AML-193 (cell line): ENCODE data around the gene SEMA3G.
A peak's percentile ranks its signal among the peaks of the same experiment; 100 is the strongest.

Experiments
- DNase-seq, 2 experiments: peaks; one replicate each; lab custom pipeline; 2025; lab: John Stamatoyannopoulos, UW

The SEMA3G gene

GRCh38 chr3:52394751-52395502, 50.0 kb downstream of the SEMA3G start:
- DNase-seq: no peak

- no peak for DNase-seq
Observed at GRCh38 chr3:52393959-52394670, 50.8 kb downstream of the SEMA3G start.

GRCh38 chr3:52393131-52393807, 51.6 kb downstream of the SEMA3G start:
- DNase-seq: no peak

- DNase-seq: no peak
Observed at GRCh38 chr3:52392216-52392930, 52.5 kb downstream of the SEMA3G start.

- no peak for DNase-seq
Observed at GRCh38 chr3:52391096-52391495, 53.8 kb downstream of the SEMA3G start.

GRCh38 chr3:52388933-52389332, 56.0 kb downstream of the SEMA3G start:
- DNase-seq: peak in 1 of 2 experiments; percentile 26

GRCh38 chr3:52388348-52388821, 56.5 kb downstream of the SEMA3G start:
- no peak for DNase-seq

- DNase-seq: no peak
Observed at GRCh38 chr3:52387481-52387880, 57.4 kb downstream of the SEMA3G start.

- DNase-seq: peak; percentile 20 to 24
Observed at GRCh38 chr3:52385157-52385556, 59.7 kb downstream of the SEMA3G start.

GRCh38 chr3:52384019-52384761, 60.7 kb downstream of the SEMA3G start:
- no peak for DNase-seq

- DNase-seq: no peak
Observed at GRCh38 chr3:52383446-52383845, 61.5 kb downstream of the SEMA3G start.
